ENCODE data around the gene RAMACL. TPM values are rescaled to one million over a fixed set of nuclear protein-coding genes. Genes with fewer than 3 reads are reported as not detected.
A peak's percentile ranks its signal among the peaks of the same experiment; 100 is the strongest.

The RAMACL gene
- total RNA-seq, 2 experiments from 2014 or later, result 0.45 TPM; not detected in 1

GRCh38 chr6:166543603-166544295 lies 42.7 kb downstream of the RAMACL start:
- Mint-ChIP-seq H3K36me3 (ENCODE audit: low read depth) (no peaks in the 10 kb centered on the region), H3K9me3 (no peaks in the 10 kb centered on the region), H3K27ac (no peak overlapping the region), H3K4me1 (ENCODE audit: low read depth) (peaks cover 23% of the 10 kb centered on the region), H3K4me3 (no peak overlapping the region), H3K27me3 (no peaks in the 10 kb centered on the region)
- TF ChIP-seq CTCF (IDR thresholded peaks at IDR 0.05), result no peak
- DNase-seq (no peak), ATAC-seq (no peak)
- POLR2A ChIA-PET, result no interaction called here
- intact Hi-C loops (cut with micrococcal nuclease), result no loop called here
- CTCF ChIA-PET, result no interaction called here

DNA sequence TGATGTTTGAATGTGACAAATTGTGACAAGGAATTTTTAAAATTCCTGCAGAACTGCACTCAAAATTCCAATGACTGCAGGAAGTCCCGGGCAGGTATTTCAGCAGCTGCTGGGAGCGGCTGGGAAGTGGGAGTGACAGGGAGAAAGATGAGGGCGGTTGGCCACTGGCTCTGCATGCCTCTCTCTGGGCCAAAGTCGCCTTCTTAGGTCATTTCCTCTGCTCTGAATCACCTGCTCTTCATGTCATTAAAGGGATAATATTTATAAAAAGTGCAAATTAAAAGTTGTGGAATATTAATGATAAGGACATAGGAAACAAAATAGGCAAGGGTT lies 43.9 kb downstream of the RAMACL start:
- no peak for ATAC-seq
- Mint-ChIP-seq H3K27me3 (no peaks in the 10 kb centered on the region), H3K36me3 (ENCODE audit: low read depth) (no peaks in the 10 kb centered on the region), H3K4me1 (ENCODE audit: low read depth) (peaks cover 25% of the 10 kb centered on the region), H3K4me3 (no peak overlapping the region), H3K27ac (no peak overlapping the region), H3K9me3 (no peaks in the 10 kb centered on the region)
- intact Hi-C loops (cut with micrococcal nuclease), result no loop called here
- ChIA-PET POLR2A (no interaction called here), CTCF (no interaction called here)
- no peak for TF ChIP-seq CTCF (IDR thresholded peaks at IDR 0.05)
- DNase-seq, result no peak

DNA sequence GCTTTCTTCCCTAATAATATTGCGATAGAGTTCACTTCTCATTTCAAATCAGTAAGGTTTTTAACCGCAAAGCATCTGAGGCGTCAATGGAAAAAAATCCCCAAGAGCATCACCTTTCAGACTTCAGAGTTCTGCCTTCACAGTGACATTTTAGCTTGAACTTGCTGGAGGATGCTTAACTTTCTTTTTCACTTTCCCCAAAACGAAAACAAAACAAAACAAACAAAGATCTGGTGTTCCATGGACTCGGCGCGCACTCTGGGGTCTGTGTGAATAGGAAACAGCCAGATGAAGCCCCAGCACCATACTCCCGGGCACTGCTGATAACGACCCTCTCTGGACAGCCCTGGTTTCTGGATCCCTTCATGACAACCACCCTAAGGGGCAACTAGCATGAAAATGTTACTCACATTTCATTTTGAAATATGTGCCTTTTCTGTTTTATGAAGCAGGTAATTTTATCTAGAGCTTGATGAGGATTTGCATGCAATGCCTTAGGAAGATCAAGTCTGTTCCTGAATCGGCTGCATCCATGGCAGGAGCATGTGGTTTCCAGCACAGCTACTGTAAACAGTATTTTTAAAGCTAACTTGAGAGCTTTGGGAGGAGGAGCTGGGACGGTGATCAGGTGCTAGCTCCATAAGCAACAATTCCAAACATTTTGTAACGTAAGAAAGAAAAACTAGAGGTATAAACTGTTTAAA lies 44.5 kb downstream of the RAMACL start:
- CTCF ChIA-PET, result interaction anchor here (1.3 kb wide), 1 partner anchor 41 kb away, joined by 3 read pairs; no protein-coding TSS in a partner anchor
- Mint-ChIP-seq H3K27me3 (no peaks in the 10 kb centered on the region), H3K4me3 (peak overlapping the region; percentile 52), H3K9me3 (no peaks in the 10 kb centered on the region), H3K36me3 (ENCODE audit: low read depth) (no peaks in the 10 kb centered on the region), H3K4me1 (ENCODE audit: low read depth) (peaks cover 25% of the 10 kb centered on the region), H3K27ac (peak overlapping the region; percentile 82)
- no peak for TF ChIP-seq CTCF (IDR thresholded peaks at IDR 0.05)
- ATAC-seq (peak; percentile 37), DNase-seq (peak; percentile 16)
- POLR2A ChIA-PET, result no interaction called here
- intact Hi-C loops (cut with micrococcal nuclease), result no loop called here

- Mint-ChIP-seq H3K4me3 (peak overlapping the region; percentile 52), H3K27ac (peak overlapping the region; percentile 82), H3K36me3 (ENCODE audit: low read depth) (no peaks in the 10 kb centered on the region), H3K27me3 (no peaks in the 10 kb centered on the region), H3K9me3 (no peaks in the 10 kb centered on the region), H3K4me1 (ENCODE audit: low read depth) (peaks cover 25% of the 10 kb centered on the region)
- ChIA-PET POLR2A (no interaction called here), CTCF (interaction anchor here (1.3 kb wide), 1 partner anchor 42 kb away, joined by 3 read pairs; no protein-coding TSS in a partner anchor)
- intact Hi-C loops (cut with micrococcal nuclease), result no loop called here
- DNase-seq, result peak; percentile 15
- TF ChIP-seq CTCF (IDR thresholded peaks at IDR 0.05), result no peak
- ATAC-seq, result peak; percentile 8
Observed at GRCh38 chr6:166541366-166541765, 45.1 kb downstream of the RAMACL start.

GRCh38 chr6:166540631-166541331 lies 45.7 kb downstream of the RAMACL start:
- peak; percentile 82 for DNase-seq
- Mint-ChIP-seq H3K36me3 (ENCODE audit: low read depth) (no peaks in the 10 kb centered on the region), H3K9me3 (no peaks in the 10 kb centered on the region), H3K27me3 (no peaks in the 10 kb centered on the region), H3K4me1 (ENCODE audit: low read depth) (peaks cover 25% of the 10 kb centered on the region), H3K4me3 (peak overlapping the region; percentile 52), H3K27ac (peak overlapping the region; percentile 82)
- no peak for TF ChIP-seq CTCF (IDR thresholded peaks at IDR 0.05)
- ChIA-PET CTCF (interaction anchor here (1.3 kb wide), 1 partner anchor 42 kb away, joined by 3 read pairs; no protein-coding TSS in a partner anchor), POLR2A (no interaction called here)
- intact Hi-C loops (cut with micrococcal nuclease), result no loop called here
- ATAC-seq, result peak; percentile 95
